ENCODE measurements around the gene PROSER2.

- TF ChIP-seq, protein P1, sequence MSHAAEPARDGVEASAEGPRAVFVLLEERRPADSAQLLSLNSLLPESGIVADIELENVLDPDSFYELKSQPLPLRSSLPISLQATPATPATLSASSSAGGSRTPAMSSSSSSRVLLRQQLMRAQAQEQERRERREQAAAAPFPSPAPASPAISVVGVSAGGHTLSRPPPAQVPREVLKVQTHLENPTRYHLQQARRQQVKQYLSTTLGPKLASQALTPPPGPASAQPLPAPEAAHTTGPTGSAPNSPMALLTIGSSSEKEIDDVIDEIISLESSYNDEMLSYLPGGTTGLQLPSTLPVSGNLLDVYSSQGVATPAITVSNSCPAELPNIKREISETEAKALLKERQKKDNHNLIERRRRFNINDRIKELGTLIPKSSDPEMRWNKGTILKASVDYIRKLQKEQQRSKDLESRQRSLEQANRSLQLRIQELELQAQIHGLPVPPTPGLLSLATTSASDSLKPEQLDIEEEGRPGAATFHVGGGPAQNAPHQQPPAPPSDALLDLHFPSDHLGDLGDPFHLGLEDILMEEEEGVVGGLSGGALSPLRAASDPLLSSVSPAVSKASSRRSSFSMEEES (CRISPR knock-in tag; IDR thresholded peaks at IDR 0.05) = no peak
- TF ChIP-seq POLR2A (IDR thresholded peaks at IDR 0.05; ENCODE audit: insufficient read depth in 1 of 2, low read depth in 2 of 2, low read length in 2 of 2) (no peak), TCF12 (IDR thresholded peaks at IDR 0.05) (no peak), TCF12 (CRISPR knock-in tag; IDR thresholded peaks at IDR 0.05) (no peak), SIN3A (IDR thresholded peaks at IDR 0.05; ENCODE audit: borderline replicate concordance, low read depth, low read length) (no peak), NFIC (IDR thresholded peaks at IDR 0.05; ENCODE audit: low read length) (no peak)
- TF ChIP-seq, protein P2, sequence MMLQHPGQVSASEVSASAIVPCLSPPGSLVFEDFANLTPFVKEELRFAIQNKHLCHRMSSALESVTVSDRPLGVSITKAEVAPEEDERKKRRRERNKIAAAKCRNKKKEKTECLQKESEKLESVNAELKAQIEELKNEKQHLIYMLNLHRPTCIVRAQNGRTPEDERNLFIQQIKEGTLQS (CRISPR knock-in tag; IDR thresholded peaks at IDR 0.05) = no peak
Observed at GRCh38 chr10:11879387-11880094, 56.4 kb downstream of the PROSER2 start.

Measured in HepG2 (cell line).